OCI-LY7 (cell line): ENCODE data around the gene PRKG1.

Experiments used
- EZH2phosphoT487 ChIP-seq: fragments of 200-600 bp; sonication (generic); IDR thresholded peaks from 2 replicates; pipeline ENCODE4 v1.6.1; 2018; ENCODE audit warnings: low read depth, borderline replicate concordance, mild to moderate bottlenecking, mixed run types, antibody characterized with exemption, low read length, moderate library complexity, mixed read lengths
- TF ChIP-seq, protein P1 (sequence below): fragments of 200-600 bp; sonication (generic); conservative IDR thresholded peaks from 2 replicates; pipeline ENCODE4 v1.5.1; 2014; ENCODE audit warnings: mild to moderate bottlenecking, antibody characterized with exemption, low read length, moderate library complexity, mixed read lengths

DNA sequence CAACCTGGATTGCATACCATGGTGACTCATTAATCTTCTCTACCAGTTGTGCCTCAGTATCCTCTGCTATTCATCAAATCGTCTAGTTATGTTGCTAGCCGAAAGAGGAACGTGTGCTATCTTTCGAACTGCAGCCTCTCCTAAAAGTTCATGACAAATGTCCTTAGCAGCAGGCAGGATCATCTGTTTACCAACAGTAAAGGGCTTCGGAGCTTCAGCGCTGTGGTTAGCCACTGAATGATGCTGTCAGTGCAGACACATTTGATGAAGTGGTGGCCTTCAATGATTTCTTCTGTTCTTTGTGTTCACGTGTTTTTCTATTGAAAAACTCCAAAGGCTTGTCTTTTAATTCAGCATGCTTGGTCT is 556.3 kb downstream of the PRKG1 start:
- TF ChIP-seq, protein P1, sequence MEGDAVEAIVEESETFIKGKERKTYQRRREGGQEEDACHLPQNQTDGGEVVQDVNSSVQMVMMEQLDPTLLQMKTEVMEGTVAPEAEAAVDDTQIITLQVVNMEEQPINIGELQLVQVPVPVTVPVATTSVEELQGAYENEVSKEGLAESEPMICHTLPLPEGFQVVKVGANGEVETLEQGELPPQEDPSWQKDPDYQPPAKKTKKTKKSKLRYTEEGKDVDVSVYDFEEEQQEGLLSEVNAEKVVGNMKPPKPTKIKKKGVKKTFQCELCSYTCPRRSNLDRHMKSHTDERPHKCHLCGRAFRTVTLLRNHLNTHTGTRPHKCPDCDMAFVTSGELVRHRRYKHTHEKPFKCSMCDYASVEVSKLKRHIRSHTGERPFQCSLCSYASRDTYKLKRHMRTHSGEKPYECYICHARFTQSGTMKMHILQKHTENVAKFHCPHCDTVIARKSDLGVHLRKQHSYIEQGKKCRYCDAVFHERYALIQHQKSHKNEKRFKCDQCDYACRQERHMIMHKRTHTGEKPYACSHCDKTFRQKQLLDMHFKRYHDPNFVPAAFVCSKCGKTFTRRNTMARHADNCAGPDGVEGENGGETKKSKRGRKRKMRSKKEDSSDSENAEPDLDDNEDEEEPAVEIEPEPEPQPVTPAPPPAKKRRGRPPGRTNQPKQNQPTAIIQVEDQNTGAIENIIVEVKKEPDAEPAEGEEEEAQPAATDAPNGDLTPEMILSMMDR = no peak
- no peak for TF ChIP-seq EZH2phosphoT487
